Lung (tissue), 12 donors: ENCODE results near the gene SMARCAL1. TPM values are rescaled to one million over a fixed set of nuclear protein-coding genes. Genes with fewer than 3 reads are reported as not detected.

Source experiments
- ATAC-seq: fragments of 200-7000 bp; cut with Tn5 transposase; one replicate; pipeline ENCODE4 v1.9.1; 2020; ENCODE audit warnings: moderate number of reproducible peaks; ENCODE audit not compliant: insufficient read depth, low FRiP score
- DNase-seq, 3 donors: peaks; one replicate each; pipeline ENCODE4 v3.0.0-alpha.2; 2013 to 2017
- H3K27ac ChIP-seq, 2 donors: one replicate each; pipeline ENCODE4 v1.5.1; 2013; ENCODE audit warnings: mild to moderate bottlenecking in 2 of 2, moderate library complexity in 2 of 2, control low read depth in 1 of 2, inconsistent platforms in 1 of 2, low read depth in 1 of 2, low read length in 1 of 2
- H3K27me3 ChIP-seq, 3 donors: one replicate each; pipeline ENCODE4 v1.5.1; 2013; ENCODE audit warnings: low read length in 2 of 3; ENCODE audit not compliant: control insufficient read depth in 3 of 3, insufficient read depth in 3 of 3
- H3K36me3 ChIP-seq, 4 donors: one replicate each; pipeline ENCODE4 v1.5.1; 2013; ENCODE audit warnings: low read length in 4 of 4, mild to moderate bottlenecking in 1 of 4, moderate library complexity in 1 of 4; ENCODE audit not compliant: control insufficient read depth in 4 of 4, insufficient read depth in 4 of 4
- H3K4me1 ChIP-seq, 5 donors: one replicate each; pipeline ENCODE4 v1.5.1; 2013; ENCODE audit warnings: low read length in 5 of 5, mild to moderate bottlenecking in 2 of 5, moderate library complexity in 1 of 5; ENCODE audit not compliant: control insufficient read depth in 5 of 5, insufficient read depth in 5 of 5
- H3K4me3 ChIP-seq: one replicate; pipeline ENCODE4 v1.5.1; 2013; ENCODE audit warnings: mild to moderate bottlenecking, control low read depth, moderate library complexity
- H3K9ac ChIP-seq, 2 donors: one replicate each; pipeline ENCODE4 v1.5.1; 2013; ENCODE audit warnings: low read length in 2 of 2, control low read depth in 1 of 2; ENCODE audit not compliant: insufficient read depth in 1 of 2
- H3K9me3 ChIP-seq, 4 donors: one replicate each; pipeline ENCODE4 v1.5.1; 2013; ENCODE audit warnings: low read length in 3 of 4, mild to moderate bottlenecking in 1 of 4, moderate library complexity in 1 of 4; ENCODE audit not compliant: control insufficient read depth in 4 of 4, insufficient read depth in 3 of 4
- WGBS, 2 donors: extraction: QIAGEN DNeasy Blood & Tissue Kit; methylation state at CpG; one replicate each; pipeline ENCODE4 v1.1.7; 2013; 5-methylcytosine and 5-hydroxymethylcytosine counted together
- polyA plus RNA-seq, 2 donors: library from polyadenylated mRNA; stranded (reverse); fragments of 200-250 nt; gene quantifications; one replicate each; pipeline ENCODE4 v1.2.1, GENCODE V29; 2013
- total RNA-seq, 2 donors: library from RNA; depleted of rRNA in 1 of 2; stranded (reverse); fragments of >200 nt in 1 of 2; gene quantifications; one replicate each; pipeline ENCODE4 v1.2.1, GENCODE V29; 2014 to 2021
- TF ChIP-seq, protein P1 (sequence below): IDR thresholded peaks from 2 replicates; pipeline ENCODE4 v1.5.1; 2012; ENCODE audit warnings: mild to moderate bottlenecking; ENCODE audit errors: control extremely low read depth, extremely low read depth
- donor health status: control.
- donor health status: control.
- donor health status: Bipolar disorder and iron deficiency.
- donor health status: healthy.
- donor health status: DM: yes; HTN: yes; CAD: no.

SMARCAL1 gene
- total and polyA plus RNA-seq, 4 donors = 5.2 to 28.6 (median 13.5) TPM

DNA sequence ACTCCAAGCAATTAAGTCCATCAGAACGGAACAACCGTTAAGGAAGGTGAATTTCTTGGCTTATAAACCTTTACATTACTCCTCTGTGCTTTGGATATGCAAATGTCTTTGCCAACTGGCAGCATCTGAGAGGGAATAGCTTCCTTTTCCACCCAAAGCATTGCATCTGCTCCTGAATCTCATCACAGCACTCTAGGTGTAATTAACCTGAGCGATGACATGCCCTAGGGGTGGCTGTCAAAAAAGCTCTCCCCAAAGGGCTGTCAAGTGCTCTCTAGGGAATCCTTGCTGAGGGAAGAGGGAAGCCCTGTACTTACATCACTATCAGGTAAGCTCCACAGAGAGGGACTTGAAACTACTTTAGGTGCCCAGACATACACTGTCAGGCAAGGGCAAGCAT is 5.5 kb upstream of the SMARCAL1 start:
- 75 to 88% methylated on average over 3 of the region's 3 CpGs for WGBS, 2 donors
- H3K9me3 ChIP-seq = no peaks in the 10 kb centered on the region
- ATAC-seq (no peak), DNase-seq (no peak)
- H3K27me3 ChIP-seq = peaks cover 0 to 7% (median 0%) of the 10 kb centered on the region in 3 donors
- no peaks in the 10 kb centered on the region for H3K36me3 ChIP-seq
- no peak overlapping the region for H3K4me3 ChIP-seq
- H3K4me1 ChIP-seq = peaks cover 0 to under 1% (median 0%) of the 10 kb centered on the region in 5 donors
- no peak overlapping the region for H3K9ac ChIP-seq
- TF ChIP-seq, protein P1, sequence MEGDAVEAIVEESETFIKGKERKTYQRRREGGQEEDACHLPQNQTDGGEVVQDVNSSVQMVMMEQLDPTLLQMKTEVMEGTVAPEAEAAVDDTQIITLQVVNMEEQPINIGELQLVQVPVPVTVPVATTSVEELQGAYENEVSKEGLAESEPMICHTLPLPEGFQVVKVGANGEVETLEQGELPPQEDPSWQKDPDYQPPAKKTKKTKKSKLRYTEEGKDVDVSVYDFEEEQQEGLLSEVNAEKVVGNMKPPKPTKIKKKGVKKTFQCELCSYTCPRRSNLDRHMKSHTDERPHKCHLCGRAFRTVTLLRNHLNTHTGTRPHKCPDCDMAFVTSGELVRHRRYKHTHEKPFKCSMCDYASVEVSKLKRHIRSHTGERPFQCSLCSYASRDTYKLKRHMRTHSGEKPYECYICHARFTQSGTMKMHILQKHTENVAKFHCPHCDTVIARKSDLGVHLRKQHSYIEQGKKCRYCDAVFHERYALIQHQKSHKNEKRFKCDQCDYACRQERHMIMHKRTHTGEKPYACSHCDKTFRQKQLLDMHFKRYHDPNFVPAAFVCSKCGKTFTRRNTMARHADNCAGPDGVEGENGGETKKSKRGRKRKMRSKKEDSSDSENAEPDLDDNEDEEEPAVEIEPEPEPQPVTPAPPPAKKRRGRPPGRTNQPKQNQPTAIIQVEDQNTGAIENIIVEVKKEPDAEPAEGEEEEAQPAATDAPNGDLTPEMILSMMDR = no peak
- no peak overlapping the region for H3K27ac ChIP-seq

DNA sequence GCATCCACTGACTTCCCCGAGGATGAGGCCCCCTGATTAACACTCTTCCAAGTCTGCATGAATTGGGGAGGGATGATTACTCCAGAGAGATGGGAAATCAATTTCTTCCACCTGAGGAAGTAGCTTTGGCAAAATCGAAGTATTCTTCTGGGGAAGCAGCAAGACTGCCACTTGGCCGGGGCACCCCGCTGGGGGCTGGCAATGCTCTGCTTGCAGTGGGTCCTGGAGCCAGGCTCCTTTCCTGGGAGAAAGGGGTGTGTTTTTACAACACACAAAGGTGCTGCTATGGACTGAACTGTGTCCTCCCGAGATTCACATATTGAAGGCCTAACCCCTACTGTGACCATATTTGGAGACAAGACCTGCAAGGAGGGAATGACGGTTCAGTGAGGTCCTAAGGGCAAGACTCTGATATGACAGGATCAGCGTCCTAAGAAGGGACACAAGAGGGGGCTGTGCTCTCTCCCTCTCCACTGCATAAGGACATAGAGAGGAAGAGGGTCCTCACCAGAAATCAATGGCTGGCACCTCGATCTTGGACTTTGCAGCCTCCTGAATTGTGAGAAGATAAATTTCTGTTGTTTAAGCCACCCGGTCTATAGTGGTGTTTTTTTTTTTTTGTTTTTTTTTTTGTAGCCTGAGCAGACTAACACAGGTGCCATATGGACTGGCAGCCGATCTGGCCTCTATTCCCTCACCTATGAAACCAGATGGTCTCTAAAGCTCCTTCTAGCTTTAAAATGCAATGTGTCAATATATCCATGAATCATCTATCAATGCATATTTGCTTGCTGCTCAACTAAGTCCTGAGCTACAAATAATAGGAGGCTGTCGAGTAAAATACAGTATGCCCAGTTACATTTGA is 3.6 kb upstream of the SMARCAL1 start:
- Histone ChIP-seq H3K9ac (no peak overlapping the region), H3K27me3 (peaks cover 0 to 7% (median 0%) of the 10 kb centered on the region in 3 donors), H3K36me3 (peaks cover 0 to 2% (median 0%) of the 10 kb centered on the region in 4 donors), H3K9me3 (no peaks in the 10 kb centered on the region), H3K27ac (no peak overlapping the region), H3K4me3 (no peak overlapping the region), H3K4me1 (peaks cover 0 to 9% (median 0%) of the 10 kb centered on the region in 5 donors)
- TF ChIP-seq, protein P1 = no peak
- 75 to 84% methylated on average over 11 of the region's 11 CpGs for WGBS, 2 donors
- DNase-seq (no peak), ATAC-seq (no peak)

DNA sequence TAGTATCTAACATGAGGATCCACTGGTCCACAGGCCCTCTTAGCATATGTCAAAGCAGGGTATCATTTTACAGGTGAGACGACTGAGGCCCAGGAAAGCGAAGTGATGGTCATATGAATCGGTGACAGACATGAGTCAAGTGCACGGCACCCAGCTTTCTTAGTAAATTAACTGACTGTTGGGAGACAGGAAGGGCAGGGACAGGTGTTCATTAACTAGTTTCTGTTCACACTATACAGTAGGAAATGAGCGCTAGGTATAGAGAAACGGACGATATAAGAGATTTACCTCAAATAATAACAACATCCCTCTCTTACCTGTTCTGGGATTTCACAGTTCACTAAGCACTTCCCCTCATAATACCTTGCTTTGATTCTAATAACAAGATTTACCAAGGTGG is 1.7 kb upstream of the SMARCAL1 start:
- DNase-seq = no peak
- 80 to 88% methylated on average over 7 of the region's 7 CpGs for WGBS, 2 donors

More for the DNA sequence above, 1.7 kb upstream of the SMARCAL1 start:
- Histone ChIP-seq H3K27ac (no peak overlapping the region), H3K9me3 (no peaks in the 10 kb centered on the region), H3K4me1 (peaks cover 0 to 9% (median 0%) of the 10 kb centered on the region in 5 donors), H3K4me3 (no peak overlapping the region), H3K36me3 (peaks cover 3 to 9% (median 7%) of the 10 kb centered on the region in 4 donors), H3K9ac (no peak overlapping the region), H3K27me3 (peaks cover 0 to 7% (median 0%) of the 10 kb centered on the region in 3 donors)
- ATAC-seq = no peak
- TF ChIP-seq, protein P1 = no peak
